ENCODE measurements around the gene EIF4G3.

Gene EIF4G3

GRCh38 chr1:20948101-20948500 lies 228.6 kb downstream of the EIF4G3 start:
- Histone ChIP-seq H3K4me2 (ENCODE audit: low read depth, low read length) (no peak overlapping the region), H3K27ac (ENCODE audit: low read length) (no peak overlapping the region), H3K79me2 (ENCODE audit: low read length) (no peaks in the 10 kb centered on the region), H3K4me3 (ENCODE audit: low read length) (no peak overlapping the region), H3K9me2 (replicated peaks; ENCODE audit: insufficient read depth, low read length) (no peaks in the 10 kb centered on the region), H2AFZ (ENCODE audit: low read length) (no peak overlapping the region), H3F3A (ENCODE audit: insufficient read depth, low read length) (no peaks in the 10 kb centered on the region), H3K27me3 (replicated peaks; ENCODE audit: insufficient read depth, low read length) (no peaks in the 10 kb centered on the region), H3K4me1 (ENCODE audit: low read length) (no peaks in the 10 kb centered on the region), H3K36me3 (replicated peaks; ENCODE audit: insufficient read depth, low read length) (no peaks in the 10 kb centered on the region), H3K9me3 (replicated peaks; ENCODE audit: insufficient read depth, low read length) (no peaks in the 10 kb centered on the region), H3K9ac (ENCODE audit: low read length) (no peak overlapping the region), H4K20me1 (ENCODE audit: insufficient read depth, low read length) (no peaks in the 10 kb centered on the region)
- no peak for DNase-seq
- TF ChIP-seq CTCF (IDR thresholded peaks at IDR 0.05; ENCODE audit: low read length): no peak
- TF ChIP-seq EZH2phosphoT487 (IDR thresholded peaks at IDR 0.05; ENCODE audit: low read length): no peak
- no peak for TF ChIP-seq EZH2 (optimal IDR thresholded peaks at IDR 0.05; ENCODE audit: low read depth, low read length)

- no peaks in the 10 kb centered on the region for H3F3A ChIP-seq (ENCODE audit: insufficient read depth, low read length)
- H3K4me3 ChIP-seq (ENCODE audit: low read length): no peak overlapping the region
- no peaks in the 10 kb centered on the region for H3K4me1 ChIP-seq (ENCODE audit: low read length)
- H3K36me3 ChIP-seq (replicated peaks; ENCODE audit: insufficient read depth, low read length): no peaks in the 10 kb centered on the region
- H4K20me1 ChIP-seq (ENCODE audit: insufficient read depth, low read length): no peaks in the 10 kb centered on the region
- H3K9me2 ChIP-seq (replicated peaks; ENCODE audit: insufficient read depth, low read length): no peaks in the 10 kb centered on the region
- DNase-seq: no peak
- no peak overlapping the region for H3K4me2 ChIP-seq (ENCODE audit: low read depth, low read length)
- H3K9me3 ChIP-seq (replicated peaks; ENCODE audit: insufficient read depth, low read length): no peaks in the 10 kb centered on the region
- H2AFZ ChIP-seq (ENCODE audit: low read length): no peak overlapping the region
- no peak overlapping the region for H3K9ac ChIP-seq (ENCODE audit: low read length)
- H3K27ac ChIP-seq (ENCODE audit: low read length): no peak overlapping the region
- no peaks in the 10 kb centered on the region for H3K27me3 ChIP-seq (replicated peaks; ENCODE audit: insufficient read depth, low read length)
- no peaks in the 10 kb centered on the region for H3K79me2 ChIP-seq (ENCODE audit: low read length)
- TF ChIP-seq EZH2phosphoT487 (IDR thresholded peaks at IDR 0.05; ENCODE audit: low read length) (no peak), CTCF (IDR thresholded peaks at IDR 0.05; ENCODE audit: low read length) (no peak), EZH2 (optimal IDR thresholded peaks at IDR 0.05; ENCODE audit: low read depth, low read length) (no peak)
Observed at GRCh38 chr1:20947409-20947808, 229.3 kb downstream of the EIF4G3 start.

GRCh38 chr1:20936621-20937020 lies 240.1 kb downstream of the EIF4G3 start:
- TF ChIP-seq EZH2phosphoT487 (IDR thresholded peaks at IDR 0.05; ENCODE audit: low read length) (no peak), CTCF (IDR thresholded peaks at IDR 0.05; ENCODE audit: low read length) (no peak), EZH2 (optimal IDR thresholded peaks at IDR 0.05; ENCODE audit: low read depth, low read length) (no peak)
- DNase-seq: no peak
- Histone ChIP-seq H3K27me3 (replicated peaks; ENCODE audit: insufficient read depth, low read length) (no peaks in the 10 kb centered on the region), H3K4me2 (ENCODE audit: low read depth, low read length) (no peak overlapping the region), H4K20me1 (ENCODE audit: insufficient read depth, low read length) (no peaks in the 10 kb centered on the region), H3K4me3 (ENCODE audit: low read length) (no peak overlapping the region), H3K4me1 (ENCODE audit: low read length) (no peaks in the 10 kb centered on the region), H3K9ac (ENCODE audit: low read length) (no peak overlapping the region), H3F3A (ENCODE audit: insufficient read depth, low read length) (no peaks in the 10 kb centered on the region), H2AFZ (ENCODE audit: low read length) (no peak overlapping the region), H3K36me3 (replicated peaks; ENCODE audit: insufficient read depth, low read length) (no peaks in the 10 kb centered on the region), H3K9me2 (replicated peaks; ENCODE audit: insufficient read depth, low read length) (no peaks in the 10 kb centered on the region), H3K9me3 (replicated peaks; ENCODE audit: insufficient read depth, low read length) (no peaks in the 10 kb centered on the region), H3K79me2 (ENCODE audit: low read length) (no peaks in the 10 kb centered on the region), H3K27ac (ENCODE audit: low read length) (no peak overlapping the region)
